ENCODE data around the gene ZNF683. TPM values are rescaled to one million over a fixed set of nuclear protein-coding genes. Genes with fewer than 3 reads are reported as not detected.
A peak's percentile ranks its signal among the peaks of the same experiment; 100 is the strongest.

Gene ZNF683
- total and polyA plus RNA-seq, 2 donors (not counting 1 experiment from before 2014, with no cell fraction given), result not detected

DNA sequence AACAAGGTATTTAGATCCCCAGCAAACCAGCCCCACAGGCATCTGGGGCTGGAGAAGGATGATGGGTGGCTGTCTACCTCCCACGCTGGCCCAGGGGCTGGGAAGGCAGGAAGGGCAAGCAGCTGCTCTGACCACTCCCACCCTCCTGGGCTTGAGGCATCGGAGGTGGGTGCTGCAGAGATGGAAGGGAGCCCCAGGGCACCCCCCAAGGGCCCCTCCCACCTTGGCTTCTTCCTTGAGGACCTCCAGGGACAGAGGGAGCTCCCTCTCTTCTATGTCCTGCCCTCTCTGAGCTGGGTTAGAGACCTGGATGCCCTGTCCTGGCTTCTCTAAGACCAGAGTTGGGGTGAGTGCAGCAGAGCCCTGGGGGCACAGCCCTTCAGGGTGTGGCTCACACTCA lies 51.7 kb downstream of the ZNF683 start:
- H3K36me3 ChIP-seq (ENCODE audit: control insufficient read depth, insufficient read depth, low read length), result no peaks in the 10 kb centered on the region
- TF ChIP-seq, protein P1, sequence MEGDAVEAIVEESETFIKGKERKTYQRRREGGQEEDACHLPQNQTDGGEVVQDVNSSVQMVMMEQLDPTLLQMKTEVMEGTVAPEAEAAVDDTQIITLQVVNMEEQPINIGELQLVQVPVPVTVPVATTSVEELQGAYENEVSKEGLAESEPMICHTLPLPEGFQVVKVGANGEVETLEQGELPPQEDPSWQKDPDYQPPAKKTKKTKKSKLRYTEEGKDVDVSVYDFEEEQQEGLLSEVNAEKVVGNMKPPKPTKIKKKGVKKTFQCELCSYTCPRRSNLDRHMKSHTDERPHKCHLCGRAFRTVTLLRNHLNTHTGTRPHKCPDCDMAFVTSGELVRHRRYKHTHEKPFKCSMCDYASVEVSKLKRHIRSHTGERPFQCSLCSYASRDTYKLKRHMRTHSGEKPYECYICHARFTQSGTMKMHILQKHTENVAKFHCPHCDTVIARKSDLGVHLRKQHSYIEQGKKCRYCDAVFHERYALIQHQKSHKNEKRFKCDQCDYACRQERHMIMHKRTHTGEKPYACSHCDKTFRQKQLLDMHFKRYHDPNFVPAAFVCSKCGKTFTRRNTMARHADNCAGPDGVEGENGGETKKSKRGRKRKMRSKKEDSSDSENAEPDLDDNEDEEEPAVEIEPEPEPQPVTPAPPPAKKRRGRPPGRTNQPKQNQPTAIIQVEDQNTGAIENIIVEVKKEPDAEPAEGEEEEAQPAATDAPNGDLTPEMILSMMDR (conservative IDR thresholded peaks at IDR 0.05 in 1 of 2, IDR thresholded peaks at IDR 0.05 in 1 of 2; ENCODE audit: low read depth in 1 of 2, low read length in 2 of 2), result no peak
- no peak for TF ChIP-seq EZH2 (IDR thresholded peaks at IDR 0.05; ENCODE audit: low read length, missing control alignments)
- H3K4me3 ChIP-seq (replicated peaks in 1 of 4; ENCODE audit: control extremely low read depth in 1 of 4, insufficient read depth in 1 of 4, low read depth in 3 of 4, low read length in 4 of 4), result no peak overlapping the region
- peak overlapping the region; percentile 87 for H2AFZ ChIP-seq (ENCODE audit: low read length)
- no peaks in the 10 kb centered on the region for H4K20me1 ChIP-seq (ENCODE audit: control insufficient read depth, extremely low read depth, insufficient read depth, low read length)
- H3K9me3 ChIP-seq (ENCODE audit: control insufficient read depth, insufficient read depth, low read depth, low read length), result no peaks in the 10 kb centered on the region
- H3K79me2 ChIP-seq (ENCODE audit: control insufficient read depth, insufficient read depth, low read length), result no peaks in the 10 kb centered on the region
- H3K9ac ChIP-seq (ENCODE audit: insufficient read depth, low read length), result no peak overlapping the region
- DNase-seq (ENCODE audit: low read depth in 2 of 2), result no peak
- peaks cover 6% of the 10 kb centered on the region for H3K4me1 ChIP-seq (ENCODE audit: control insufficient read depth, extremely low read depth, insufficient read depth, low read length)
- no peaks in the 10 kb centered on the region for H3K27me3 ChIP-seq (ENCODE audit: control insufficient read depth, insufficient read depth, low read length)
- H3K4me2 ChIP-seq (ENCODE audit: extremely low read depth, insufficient read depth, low read length), result peak overlapping the region; percentile 17
- H3K27ac ChIP-seq (ENCODE audit: insufficient read depth, low read length), result no peak overlapping the region

DNA sequence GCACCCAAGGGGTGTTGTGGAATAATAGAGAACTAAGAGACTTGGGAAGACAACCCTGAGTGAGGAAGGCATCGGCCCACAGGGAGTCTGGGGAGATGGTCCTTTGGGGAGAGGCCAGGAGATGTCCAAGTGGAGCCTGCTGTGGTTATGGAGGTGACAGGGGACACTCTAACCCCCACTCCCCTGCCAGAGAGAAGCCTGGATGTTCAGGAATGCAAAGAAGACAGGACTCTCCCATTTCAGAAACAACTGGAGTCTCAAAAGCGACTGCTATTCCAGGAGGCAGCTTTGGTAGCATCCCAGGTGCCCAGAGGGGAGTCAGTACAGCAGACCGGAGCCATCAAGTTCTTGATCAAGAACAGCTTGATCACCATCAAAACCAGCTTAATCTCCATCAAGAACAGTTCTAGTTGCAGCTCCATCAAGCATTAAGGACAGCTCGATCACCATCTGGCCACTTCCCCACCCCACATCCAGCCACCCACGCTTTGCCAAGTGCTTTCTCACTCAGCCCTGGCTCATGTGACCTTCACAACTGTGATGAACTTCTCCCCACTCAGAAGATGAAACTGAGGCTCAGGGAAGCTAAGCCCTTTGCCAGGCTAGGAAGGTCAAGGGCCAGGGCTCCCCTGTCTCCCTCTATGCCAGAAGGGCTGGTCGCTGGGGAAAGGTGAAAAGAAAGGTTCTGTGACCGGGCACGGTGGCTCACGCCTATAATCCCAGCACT lies 54.0 kb downstream of the ZNF683 start:
- Histone ChIP-seq H3K4me2 (ENCODE audit: extremely low read depth, insufficient read depth, low read length) (no peak overlapping the region), H3K27me3 (ENCODE audit: control insufficient read depth, insufficient read depth, low read length) (no peaks in the 10 kb centered on the region), H4K20me1 (ENCODE audit: control insufficient read depth, extremely low read depth, insufficient read depth, low read length) (no peaks in the 10 kb centered on the region), H3K36me3 (ENCODE audit: control insufficient read depth, insufficient read depth, low read length) (no peaks in the 10 kb centered on the region), H3K79me2 (ENCODE audit: control insufficient read depth, insufficient read depth, low read length) (no peaks in the 10 kb centered on the region), H3K27ac (ENCODE audit: insufficient read depth, low read length) (no peak overlapping the region), H3K4me1 (ENCODE audit: control insufficient read depth, extremely low read depth, insufficient read depth, low read length) (peaks cover 6% of the 10 kb centered on the region), H3K9me3 (ENCODE audit: control insufficient read depth, insufficient read depth, low read depth, low read length) (no peaks in the 10 kb centered on the region), H3K9ac (ENCODE audit: insufficient read depth, low read length) (no peak overlapping the region), H3K4me3 (replicated peaks in 1 of 4; ENCODE audit: control extremely low read depth in 1 of 4, insufficient read depth in 1 of 4, low read depth in 3 of 4, low read length in 4 of 4) (no peak overlapping the region), H2AFZ (ENCODE audit: low read length) (no peak overlapping the region)
- DNase-seq (ENCODE audit: low read depth in 2 of 2), result no peak
- TF ChIP-seq, protein P1 (conservative IDR thresholded peaks at IDR 0.05 in 1 of 2, IDR thresholded peaks at IDR 0.05 in 1 of 2; ENCODE audit: low read depth in 1 of 2, low read length in 2 of 2), result no peak
- no peak for TF ChIP-seq EZH2 (IDR thresholded peaks at IDR 0.05; ENCODE audit: low read length, missing control alignments)

GRCh38 chr1:26317612-26318337 lies 54.8 kb downstream of the ZNF683 start, which contains the start of gene CD52:
CD52 (plus strand) TSS chr1:26317958; CDS start chr1:26318018, 60 bp downstream.
- Histone ChIP-seq H3K27ac (ENCODE audit: insufficient read depth, low read length) (no peak within 1 kb of the TSS), H3K4me3 (replicated peaks in 1 of 4; ENCODE audit: control extremely low read depth in 1 of 4, insufficient read depth in 1 of 4, low read depth in 3 of 4, low read length in 4 of 4) (no peak within 1 kb of the TSS), H3K9ac (ENCODE audit: insufficient read depth, low read length) (no peak within 1 kb of the TSS), H2AFZ (ENCODE audit: low read length) (no peak within 1 kb of the TSS), H4K20me1 (ENCODE audit: control insufficient read depth, extremely low read depth, insufficient read depth, low read length) (no peaks in the 10 kb centered on the region), H3K79me2 (ENCODE audit: control insufficient read depth, insufficient read depth, low read length) (no peaks in the 10 kb centered on the region), H3K4me2 (ENCODE audit: extremely low read depth, insufficient read depth, low read length) (no peak within 1 kb of the TSS), H3K36me3 (ENCODE audit: control insufficient read depth, insufficient read depth, low read length) (no peaks in the 10 kb centered on the region), H3K9me3 (ENCODE audit: control insufficient read depth, insufficient read depth, low read depth, low read length) (no peaks in the 10 kb centered on the region), H3K4me1 (ENCODE audit: control insufficient read depth, extremely low read depth, insufficient read depth, low read length) (peaks cover 6% of the 10 kb centered on the region), H3K27me3 (ENCODE audit: control insufficient read depth, insufficient read depth, low read length) (no peaks in the 10 kb centered on the region)
- DNase-seq (ENCODE audit: low read depth in 2 of 2), result no peak
- TF ChIP-seq, protein P1 (conservative IDR thresholded peaks at IDR 0.05 in 1 of 2, IDR thresholded peaks at IDR 0.05 in 1 of 2; ENCODE audit: low read depth in 1 of 2, low read length in 2 of 2), result no peak
- TF ChIP-seq EZH2 (IDR thresholded peaks at IDR 0.05; ENCODE audit: low read length, missing control alignments), result no peak

Measured in fibroblast of lung (primary cell).